Right renal pelvis (tissue), 4 donors: Measurements from ENCODE around the gene KCNQ1OT1. TPM values are rescaled to one million over a fixed set of nuclear protein-coding genes. Genes with fewer than 3 reads are reported as not detected.

ENCODE experiments used
- DNase-seq, 4 donors: peaks; one replicate each; pipeline ENCODE4 v3.0.0-alpha.2; 2013; ENCODE audit warnings: low read depth in 4 of 4, low spot score in 3 of 4, missing footprints in 1 of 4
- polyA plus RNA-seq, 4 donors: library from polyadenylated mRNA; unstranded; fragments of 120-200 nt; gene quantifications; one replicate each; pipeline ENCODE4 v1.2.1, GENCODE V29; 2013; ENCODE audit not compliant: insufficient read length in 4 of 4

The KCNQ1OT1 gene
- polyA plus RNA-seq, 4 donors: 0.72 to 1.5 (median 0.84) TPM

GRCh38 chr11:2671748-2672147, 28.0 kb downstream of the KCNQ1OT1 start:
- DNase-seq: no peak

GRCh38 chr11:2670541-2671100, 29.2 kb downstream of the KCNQ1OT1 start:
- no peak for DNase-seq

DNA sequence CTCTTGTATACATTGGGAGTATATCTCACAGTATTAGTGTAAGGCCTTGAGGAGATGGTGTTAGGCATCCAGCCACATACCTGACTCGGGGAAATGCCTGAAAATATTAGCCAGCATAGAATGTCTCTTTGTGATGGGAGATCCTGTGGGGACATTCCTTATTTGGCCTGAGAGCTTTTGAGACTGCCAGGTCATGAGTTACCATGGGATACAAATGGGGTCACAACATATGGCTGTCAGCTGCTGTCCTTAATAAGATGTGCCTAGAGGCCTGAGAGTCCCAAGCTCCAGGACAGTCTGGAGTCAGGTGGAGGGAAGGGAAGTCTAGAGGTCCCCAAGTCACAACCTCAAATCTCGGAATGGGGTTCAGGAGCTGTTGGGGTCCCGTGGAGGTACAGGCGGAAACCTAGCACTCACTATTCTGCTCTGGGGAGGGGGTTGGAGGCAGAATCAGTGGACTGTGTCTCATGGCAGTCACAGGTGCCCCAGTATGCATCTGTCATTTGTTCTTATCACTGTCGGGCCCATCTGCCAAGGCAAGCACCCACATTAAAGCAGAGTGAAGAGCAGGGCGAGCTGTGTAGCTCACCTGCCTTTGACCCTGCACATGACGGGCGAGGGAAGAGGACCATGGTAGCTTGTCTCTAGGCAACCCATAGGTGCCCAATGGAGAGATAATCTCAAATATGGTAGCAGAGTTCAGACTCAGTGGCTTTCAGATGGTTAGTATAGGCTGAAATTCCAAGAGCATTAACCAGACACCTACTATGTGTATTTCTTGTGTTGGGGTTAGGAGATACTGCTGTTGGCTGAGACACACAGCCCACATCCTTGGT, 29.9 kb downstream of the KCNQ1OT1 start:
- DNase-seq: no peak

DNA sequence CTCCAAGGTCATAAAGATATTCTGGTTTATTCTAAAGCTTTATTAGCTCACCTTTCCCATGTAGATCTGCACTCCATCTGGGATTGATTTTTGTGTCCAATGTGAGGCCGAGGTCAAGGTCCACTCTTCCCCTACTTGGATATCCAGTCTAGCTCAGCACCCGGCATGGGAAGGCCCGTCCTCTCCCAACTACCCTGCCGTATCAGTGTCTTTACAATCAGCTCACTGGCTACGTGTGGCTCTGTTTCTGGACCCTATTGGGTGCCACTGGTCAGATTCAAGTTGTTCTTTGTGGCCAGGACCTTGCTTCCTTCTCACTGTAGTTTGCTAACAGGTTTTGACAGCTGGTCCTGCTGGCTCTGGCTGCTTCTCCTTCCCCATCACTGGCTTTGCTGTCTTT, 30.9 kb downstream of the KCNQ1OT1 start:
- no peak for DNase-seq

GRCh38 chr11:2667940-2668339, 31.9 kb downstream of the KCNQ1OT1 start:
- no peak for DNase-seq

- no peak for DNase-seq
Observed at GRCh38 chr11:2666828-2667570, 32.8 kb downstream of the KCNQ1OT1 start.

GRCh38 chr11:2666401-2666741, 33.4 kb downstream of the KCNQ1OT1 start:
- DNase-seq: no peak

GRCh38 chr11:2665526-2666400, 34.0 kb downstream of the KCNQ1OT1 start:
- DNase-seq: no peak

DNA sequence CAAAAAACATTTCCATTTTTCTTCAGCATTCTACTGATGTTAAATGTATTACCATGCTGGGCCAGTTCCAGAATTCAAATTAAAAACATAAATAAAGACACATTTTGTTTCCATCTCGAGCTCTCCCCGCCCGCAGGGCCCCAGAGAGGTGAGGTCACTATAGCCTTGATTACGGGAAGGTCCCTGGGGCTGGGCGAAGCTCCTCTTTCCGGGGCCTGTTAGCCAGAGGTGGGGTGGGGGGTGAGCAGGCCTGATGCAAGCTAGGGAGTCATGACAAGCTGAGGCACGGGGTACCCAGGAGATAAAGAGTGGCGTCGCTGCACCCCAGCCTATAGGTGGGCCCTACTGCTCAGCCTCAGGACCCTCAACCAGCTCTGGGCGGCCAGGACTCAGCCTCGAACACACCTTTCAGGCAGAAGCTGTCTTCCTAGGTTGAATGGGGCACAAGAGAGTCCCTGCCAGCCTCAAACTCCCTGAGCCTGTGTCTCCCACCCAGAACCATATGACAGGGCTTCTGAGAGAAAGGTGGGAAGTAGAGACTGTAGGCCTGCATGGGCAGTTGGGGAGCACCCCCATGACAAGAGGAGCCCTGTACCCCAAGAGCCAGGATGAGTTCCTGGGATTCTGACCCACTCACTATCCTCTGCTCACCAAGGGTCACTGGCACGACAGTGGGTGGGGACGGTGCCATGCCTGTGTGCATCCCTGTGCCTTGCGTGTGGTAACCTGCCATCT, 34.8 kb downstream of the KCNQ1OT1 start:
- DNase-seq: no peak

- DNase-seq: no peak
Observed at GRCh38 chr11:2664376-2664775, 35.4 kb downstream of the KCNQ1OT1 start.

- no peak for DNase-seq
Observed at GRCh38 chr11:2663915-2664314, 35.9 kb downstream of the KCNQ1OT1 start.

DNA sequence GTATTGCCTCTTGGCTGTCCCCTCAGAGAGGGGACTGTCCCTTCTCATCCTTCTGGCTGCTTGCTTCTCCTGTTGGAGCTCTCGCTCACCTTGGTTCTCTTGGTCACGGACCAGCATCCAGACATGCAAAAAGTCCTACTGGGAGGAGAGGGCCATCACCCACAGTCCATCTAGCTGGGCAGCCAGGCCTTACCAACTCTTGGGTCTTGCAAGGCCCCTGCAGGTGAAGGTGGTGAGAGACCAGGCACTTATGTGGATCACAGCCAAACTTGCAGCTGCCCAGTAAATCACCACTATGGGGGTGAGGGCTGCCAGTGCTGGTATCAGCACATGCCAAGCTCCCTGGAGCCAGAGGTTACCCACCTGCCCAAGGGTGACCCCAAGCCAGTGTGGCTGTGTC, 36.3 kb downstream of the KCNQ1OT1 start:
- no peak for DNase-seq

- DNase-seq: no peak
Observed at GRCh38 chr11:2662430-2663299, 37.1 kb downstream of the KCNQ1OT1 start.

GRCh38 chr11:2662024-2662312, 37.8 kb downstream of the KCNQ1OT1 start:
- no peak for DNase-seq

DNA sequence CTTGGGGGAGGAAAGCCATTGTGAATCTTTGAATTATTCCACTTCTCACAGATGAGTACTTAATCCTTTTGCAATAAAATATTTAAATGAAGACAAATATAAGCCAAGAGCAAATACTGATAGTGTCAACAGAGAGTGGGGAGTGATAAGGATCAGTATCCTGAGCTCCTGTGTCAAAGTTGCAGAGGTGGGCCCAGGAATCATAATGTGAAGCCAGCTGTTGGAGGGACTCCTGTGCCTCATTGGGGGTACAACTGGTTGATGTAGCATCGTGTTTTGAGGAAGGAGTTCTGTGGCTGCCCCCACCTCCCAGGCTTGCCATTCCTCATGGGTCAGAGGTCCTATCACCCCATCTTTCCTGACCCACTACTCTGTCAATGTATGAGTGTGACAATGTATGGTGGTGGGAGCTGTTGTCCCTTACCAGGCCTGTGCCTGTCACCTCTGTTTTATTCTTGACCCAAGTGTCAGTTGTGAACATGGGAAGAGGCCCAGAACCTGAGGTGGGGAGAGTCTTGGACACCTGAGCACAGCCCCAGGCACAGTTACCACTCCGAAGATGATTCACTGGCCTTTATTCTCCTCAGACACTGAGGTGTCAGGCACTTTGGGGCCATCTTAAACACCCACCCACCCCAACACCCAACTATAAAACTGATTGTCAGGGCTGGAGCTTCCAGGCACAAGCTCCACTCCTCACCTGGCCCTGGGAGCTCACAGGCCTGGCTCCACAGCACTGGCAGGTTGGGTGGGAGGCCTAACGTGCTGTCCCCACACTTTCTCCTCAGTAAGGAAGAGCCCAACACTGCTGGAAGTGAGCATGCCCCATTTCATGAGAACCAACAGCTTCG, 38.4 kb downstream of the KCNQ1OT1 start:
- no peak for DNase-seq

DNA sequence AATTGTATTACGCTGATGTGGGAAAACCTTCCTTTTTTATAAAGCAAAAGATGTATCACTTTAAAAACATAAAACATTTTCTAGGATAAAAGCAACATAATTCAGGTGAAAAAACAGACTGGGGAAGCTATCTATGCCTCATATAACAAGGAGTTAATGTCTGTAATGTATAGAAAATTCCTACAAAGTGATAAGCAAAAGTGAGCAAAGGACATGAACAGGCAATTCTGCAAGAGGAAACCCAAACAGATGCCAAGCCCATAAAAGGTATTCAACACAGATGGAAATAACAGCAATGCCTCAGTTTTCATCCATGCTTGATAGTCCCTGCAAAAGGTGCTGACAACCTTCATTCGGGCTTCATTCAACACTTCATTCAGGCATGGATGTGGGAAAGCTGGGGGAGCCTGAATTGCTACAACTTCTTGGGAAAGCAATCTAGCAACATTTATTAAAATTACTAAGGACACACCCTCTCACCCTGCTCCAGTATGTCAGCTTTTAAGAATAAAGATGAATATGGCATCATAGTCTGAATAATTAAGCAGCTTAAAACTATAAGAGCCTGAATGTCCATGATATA, 39.3 kb downstream of the KCNQ1OT1 start:
- DNase-seq: no peak

DNA sequence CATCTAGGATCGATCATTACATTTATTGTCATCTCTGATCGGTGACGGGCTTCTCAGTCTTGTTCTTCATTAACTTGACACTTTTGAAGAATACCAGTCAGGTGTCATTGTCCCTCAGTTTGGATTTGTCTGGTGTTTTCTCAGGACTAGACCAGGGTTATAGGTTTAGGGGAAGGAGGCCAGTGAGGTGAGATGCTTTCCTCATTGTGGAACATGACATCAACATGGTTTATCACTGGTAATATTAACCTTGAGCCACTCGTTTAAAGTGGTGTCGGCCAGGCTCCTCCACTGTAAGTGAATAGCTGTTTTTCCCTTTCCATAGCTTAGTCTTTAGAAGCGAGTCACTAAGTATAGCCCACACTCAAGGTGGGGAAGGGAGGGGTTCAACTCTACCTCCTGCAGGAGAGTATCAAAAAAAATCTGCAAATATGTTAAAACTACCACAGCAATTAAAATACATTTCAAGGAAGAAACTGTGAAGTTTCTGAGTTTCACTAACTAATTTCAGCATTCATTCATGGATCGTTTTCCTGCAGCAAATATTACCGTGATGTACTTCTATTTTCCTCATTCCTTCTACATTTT, 42.0 kb downstream of the KCNQ1OT1 start:
- DNase-seq: no peak

DNA sequence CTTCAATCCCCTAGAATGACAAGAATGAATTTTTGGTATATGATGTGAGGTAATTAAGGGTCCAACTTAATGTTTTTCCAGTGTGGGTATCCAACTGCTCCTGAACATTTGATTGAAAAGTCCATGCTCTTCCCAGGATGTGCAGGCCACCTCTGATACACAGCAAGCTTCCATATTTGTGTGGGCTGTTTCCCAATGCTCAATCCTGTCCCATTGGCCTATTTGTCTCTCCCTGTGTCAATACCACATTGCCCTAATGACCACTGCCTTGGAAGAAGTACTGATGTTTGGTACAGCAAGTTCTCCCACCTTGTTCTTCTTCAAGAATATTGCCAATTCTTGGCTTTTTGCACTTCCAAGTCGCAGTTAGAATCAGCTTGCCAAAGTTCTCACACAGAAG, 42.9 kb downstream of the KCNQ1OT1 start:
- DNase-seq: no peak
